Fibroblast of the aortic adventitia (primary cell): ENCODE measurements around the gene MSANTD1. TPM values are rescaled to one million over a fixed set of nuclear protein-coding genes. Genes with fewer than 3 reads are reported as not detected.

ENCODE experiments used
- DNase-seq: peaks from one replicate; pipeline ENCODE4 v3.0.0-alpha.2; 2010; ENCODE audit warnings: low read depth
- H3K4me3 ChIP-seq: 2 replicates; pipeline ENCODE4 v1.5.1; 2011; ENCODE audit warnings: low read depth, mild to moderate bottlenecking, control low read depth, low read length, moderate library complexity
- CTCF ChIP-seq: IDR thresholded peaks from 2 replicates; pipeline ENCODE4 v1.5.1; 2011; ENCODE audit warnings: mild to moderate bottlenecking, low read length, control low read depth, inconsistent platforms; ENCODE audit not compliant: insufficient read depth
- total RNA-seq: library from RNA; depleted of rRNA; stranded (reverse); fragments of >200 nt; gene quantifications from 2 replicates; pipeline ENCODE4 v1.2.3, GENCODE V29; 2012; ENCODE audit warnings: low replicate concordance

MSANTD1 gene
- total RNA-seq, 1 donor: 0.63 TPM

GRCh38 chr4:3255611-3256186 lies 6.7 kb downstream of the MSANTD1 start:
- H3K4me3 ChIP-seq: no peak overlapping the region
- no peak for TF ChIP-seq CTCF
- no peak for DNase-seq

- H3K4me3 ChIP-seq: no peak overlapping the region
- TF ChIP-seq CTCF: no peak
- DNase-seq: no peak
Observed at GRCh38 chr4:3256230-3257102, 7.5 kb downstream of the MSANTD1 start.

DNA sequence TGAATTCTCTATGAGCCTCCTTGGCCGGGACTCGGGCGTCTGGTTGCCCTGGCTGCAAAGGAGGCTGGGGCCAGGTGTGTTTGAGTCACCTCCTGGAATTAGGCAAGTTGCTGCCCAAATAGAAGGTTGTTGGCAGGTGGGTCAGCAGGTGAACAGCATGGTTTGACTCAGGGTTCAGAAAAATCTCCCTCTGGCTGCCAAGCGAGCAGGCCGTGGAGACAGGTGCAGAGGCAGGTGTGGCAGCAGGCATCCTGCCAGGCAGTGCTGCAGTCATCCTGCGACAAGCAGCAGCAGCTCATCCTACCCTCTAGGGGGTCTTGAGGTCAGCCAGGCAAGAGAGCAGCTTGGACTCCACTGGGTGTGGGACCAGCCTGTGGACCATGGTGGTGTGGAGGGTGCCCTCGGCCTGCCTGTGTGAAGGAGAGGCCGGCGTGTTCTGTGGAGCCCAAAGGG lies 8.2 kb downstream of the MSANTD1 start:
- no peak for DNase-seq
- H3K4me3 ChIP-seq: no peak overlapping the region
- TF ChIP-seq CTCF: no peak

- H3K4me3 ChIP-seq: no peak overlapping the region
- DNase-seq: peak; percentile 44
- TF ChIP-seq CTCF: no peak
Observed at GRCh38 chr4:3257556-3258482, 8.9 kb downstream of the MSANTD1 start.

- no peak for TF ChIP-seq CTCF
- DNase-seq: no peak
- H3K4me3 ChIP-seq: no peak overlapping the region
Observed at GRCh38 chr4:3261411-3262207, 12.7 kb downstream of the MSANTD1 start.
